GM21526 (cell line): ENCODE results near the gene GAL3ST1.
A peak's percentile ranks its signal among the peaks of the same experiment; 100 is the strongest.
"Not testable (repeated sequence)": the region's sequence is repeated elsewhere in the genome, so short reads cannot be mapped to it uniquely, and the experiment has no call there.

Experiments
- ATAC-seq: cut with Tn5 transposase; IDR thresholded peaks from one replicate; pipeline ENCODE4 v1.9.1; 2021; ENCODE audit warnings: moderate library complexity; ENCODE audit not compliant: unreplicated experiment, low FRiP score

GAL3ST1 gene

DNA sequence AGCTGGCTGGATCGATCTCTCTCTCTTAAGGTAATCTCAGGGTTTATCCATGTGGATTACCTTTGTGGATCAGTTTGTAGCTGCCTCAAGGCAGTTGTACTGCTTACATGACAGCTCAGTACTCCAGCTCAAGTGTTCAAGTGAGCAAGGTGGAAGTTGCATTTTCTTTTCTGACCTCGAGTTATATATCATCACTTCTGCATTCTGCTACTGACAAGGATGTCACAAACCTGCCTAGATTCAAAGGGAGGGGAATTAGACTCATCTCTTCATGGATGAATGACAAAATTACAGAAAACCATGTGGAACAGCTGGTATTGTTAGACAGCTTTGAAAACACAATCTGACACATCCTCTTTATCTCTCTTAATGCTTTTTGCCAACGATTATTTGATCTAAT is 26.5 kb upstream of the GAL3ST1 start:
- no peak for ATAC-seq

GRCh38 chr22:30598986-30599385 is 24.5 kb upstream of the GAL3ST1 start:
- ATAC-seq: no peak

DNA sequence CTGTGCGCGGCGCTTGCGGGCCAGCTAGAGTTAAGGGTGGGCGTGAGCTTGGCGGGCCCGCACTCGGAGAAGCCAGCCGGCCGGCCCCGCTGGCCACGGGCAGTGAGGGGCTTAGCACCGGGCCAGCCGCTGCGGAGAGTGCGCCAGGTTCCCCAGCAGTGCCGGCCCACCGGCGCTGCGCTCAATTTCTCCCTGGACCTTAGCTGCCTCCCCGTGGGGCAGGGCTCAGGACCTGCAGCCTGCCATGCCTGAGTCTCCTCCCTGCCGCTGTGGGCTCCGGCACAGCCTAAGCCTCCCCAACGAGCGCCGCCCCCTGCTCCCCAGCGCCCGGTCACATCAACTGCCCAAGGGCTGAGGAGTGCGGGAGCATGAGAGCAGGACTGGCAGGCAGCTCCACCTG is 22.4 kb upstream of the GAL3ST1 start:
- ATAC-seq: no peak

GRCh38 chr22:30596199-30596598 is 21.7 kb upstream of the GAL3ST1 start:
- ATAC-seq: no peak

- ATAC-seq: not testable (repeated sequence)
These were observed 17.9 kb upstream of the GAL3ST1 start for GRCh38 chr22:30592360-30592713.

DNA sequence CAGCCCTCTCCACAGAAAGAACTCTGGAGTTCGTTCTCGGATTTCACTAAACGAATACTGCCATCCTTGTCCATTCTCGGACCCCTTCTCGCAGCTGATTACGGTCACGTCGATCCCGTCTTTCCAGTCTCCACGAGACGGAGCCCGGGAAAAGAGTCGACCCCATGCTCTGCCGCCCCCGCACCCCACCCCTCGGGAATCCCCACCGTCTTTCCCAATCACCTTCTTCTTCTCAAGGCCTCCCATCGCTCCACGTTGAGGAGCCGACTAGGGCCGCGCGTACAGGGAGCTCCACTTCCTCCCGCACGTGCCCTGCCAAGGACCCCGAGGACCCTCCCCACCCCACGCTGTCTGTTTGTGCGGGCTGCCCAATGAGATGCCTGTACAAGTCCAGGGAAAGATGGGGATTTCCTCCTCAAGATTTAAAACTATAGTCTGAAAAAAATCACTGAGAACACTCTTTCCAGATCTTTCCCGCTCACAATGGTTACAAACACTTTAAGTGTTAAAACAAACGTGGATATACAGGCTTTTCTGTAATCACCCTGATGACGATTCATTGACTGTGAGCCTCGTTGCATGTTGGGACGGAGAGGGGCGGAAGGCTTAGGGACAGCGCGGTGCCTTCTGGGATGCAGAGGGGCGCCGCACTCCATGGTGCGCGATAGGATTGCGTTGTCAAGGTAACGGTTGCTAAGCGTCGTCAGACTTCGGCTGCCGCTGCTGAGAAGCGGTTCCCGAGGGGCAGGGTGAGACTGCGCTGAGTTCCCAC is 17.3 kb upstream of the GAL3ST1 start, which contains the start of gene PES1:
Gene PES1, minus strand, starts transcription at position 323 of the 772 bp plus-strand sequence. Its CDS starts 77 bp downstream, at position 246.
- ATAC-seq: peak; percentile 96

DNA sequence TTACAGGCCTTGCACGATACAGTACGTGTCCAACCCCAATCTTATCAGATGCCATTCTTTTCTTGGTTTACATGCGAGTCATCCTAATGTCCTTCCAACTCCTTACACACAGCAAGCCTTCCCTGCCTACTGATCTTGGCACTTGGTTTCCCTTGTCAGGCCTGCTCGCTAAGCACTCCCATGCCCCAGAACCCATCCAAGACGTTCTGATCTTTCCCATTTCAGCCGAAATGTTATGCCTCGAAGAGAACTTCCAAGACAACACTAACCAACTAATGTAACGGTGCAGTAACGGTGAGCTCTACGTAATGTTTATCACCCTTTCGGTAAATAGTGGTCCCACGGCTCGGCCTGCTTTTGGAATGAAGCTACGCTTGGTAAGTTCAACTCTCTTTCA is 16.7 kb upstream of the GAL3ST1 start:
- ATAC-seq: no peak

DNA sequence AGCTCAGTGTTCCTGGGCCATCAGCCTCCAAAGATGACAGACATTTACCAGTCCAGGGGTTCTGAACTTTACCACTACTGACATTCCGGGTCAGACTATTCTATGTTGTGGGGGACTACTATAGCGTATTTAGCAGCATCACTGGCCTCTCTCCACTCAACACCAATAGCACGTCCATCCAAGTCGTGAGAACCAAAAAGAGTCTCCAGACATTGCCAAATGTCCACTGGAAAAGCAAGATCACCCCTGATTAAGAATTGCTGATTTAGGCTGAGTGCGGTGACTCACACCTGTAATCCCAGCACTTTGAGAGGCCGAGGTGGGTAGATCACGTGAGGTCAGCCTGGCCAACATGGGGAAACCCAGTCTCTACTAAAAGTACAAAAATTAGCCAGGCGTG is 11.9 kb upstream of the GAL3ST1 start:
- no peak for ATAC-seq

DNA sequence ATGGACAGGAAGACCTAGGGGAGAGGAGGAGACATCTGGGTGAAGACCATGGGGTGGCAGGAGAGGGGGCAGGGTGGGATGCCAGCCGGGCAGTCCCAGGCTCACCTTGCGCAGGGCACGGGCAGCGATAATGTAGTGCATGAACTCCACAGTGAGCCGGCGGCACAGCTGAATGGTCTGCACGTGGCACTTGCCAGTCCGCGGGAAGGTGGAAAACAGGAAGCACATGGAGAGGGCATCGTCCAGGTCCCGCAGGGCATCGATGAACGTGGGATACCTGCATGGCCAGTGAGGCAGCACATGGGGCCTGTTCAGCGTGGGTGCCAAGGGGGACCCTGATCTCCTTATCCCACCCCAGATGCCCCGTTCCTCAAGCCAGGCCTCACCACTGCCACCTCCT is 10.0 kb upstream of the GAL3ST1 start:
- no peak for ATAC-seq

- ATAC-seq: no peak
These were observed 8.5 kb upstream of the GAL3ST1 start for GRCh38 chr22:30582788-30583545.

DNA sequence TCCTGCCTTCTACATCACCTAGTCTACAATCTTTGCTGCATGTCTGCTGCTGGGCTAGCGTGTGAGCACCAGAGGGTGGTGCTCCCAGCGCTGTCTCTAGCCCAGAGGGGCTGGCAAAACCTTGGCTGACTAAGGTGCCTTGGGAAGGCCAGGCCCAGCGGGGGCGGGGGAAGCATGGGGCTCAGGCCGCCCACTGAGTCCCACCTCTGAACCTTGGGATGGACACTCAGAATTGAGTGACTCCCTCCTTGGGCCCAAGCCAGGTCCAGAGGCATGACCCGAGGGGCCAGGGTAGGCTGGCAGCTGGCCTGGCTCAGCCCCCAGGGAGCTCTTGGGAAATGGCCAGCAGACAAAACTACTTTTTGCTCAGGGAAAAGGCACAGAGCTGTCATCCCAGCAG is 7.6 kb upstream of the GAL3ST1 start:
- ATAC-seq: no peak

GRCh38 chr22:30580896-30581295 is 6.4 kb upstream of the GAL3ST1 start:
- no peak for ATAC-seq

GRCh38 chr22:30578481-30578880 is 4.0 kb upstream of the GAL3ST1 start:
- no peak for ATAC-seq

- no peak for ATAC-seq
These were observed 1.4 kb upstream of the GAL3ST1 start for GRCh38 chr22:30575859-30576258.

- no peak for ATAC-seq
These were observed 669 bp upstream of the GAL3ST1 start for GRCh38 chr22:30574997-30575671.

- no peak for ATAC-seq
These were observed 821 bp downstream of the GAL3ST1 start for GRCh38 chr22:30573594-30574094.

- no peak for ATAC-seq
These were observed 1.4 kb downstream of the GAL3ST1 start for GRCh38 chr22:30572840-30573593.

- no peak for ATAC-seq
These were observed 2.3 kb downstream of the GAL3ST1 start for GRCh38 chr22:30572210-30572609.

GRCh38 chr22:30569674-30570202 is 4.7 kb downstream of the GAL3ST1 start:
- ATAC-seq: no peak

DNA sequence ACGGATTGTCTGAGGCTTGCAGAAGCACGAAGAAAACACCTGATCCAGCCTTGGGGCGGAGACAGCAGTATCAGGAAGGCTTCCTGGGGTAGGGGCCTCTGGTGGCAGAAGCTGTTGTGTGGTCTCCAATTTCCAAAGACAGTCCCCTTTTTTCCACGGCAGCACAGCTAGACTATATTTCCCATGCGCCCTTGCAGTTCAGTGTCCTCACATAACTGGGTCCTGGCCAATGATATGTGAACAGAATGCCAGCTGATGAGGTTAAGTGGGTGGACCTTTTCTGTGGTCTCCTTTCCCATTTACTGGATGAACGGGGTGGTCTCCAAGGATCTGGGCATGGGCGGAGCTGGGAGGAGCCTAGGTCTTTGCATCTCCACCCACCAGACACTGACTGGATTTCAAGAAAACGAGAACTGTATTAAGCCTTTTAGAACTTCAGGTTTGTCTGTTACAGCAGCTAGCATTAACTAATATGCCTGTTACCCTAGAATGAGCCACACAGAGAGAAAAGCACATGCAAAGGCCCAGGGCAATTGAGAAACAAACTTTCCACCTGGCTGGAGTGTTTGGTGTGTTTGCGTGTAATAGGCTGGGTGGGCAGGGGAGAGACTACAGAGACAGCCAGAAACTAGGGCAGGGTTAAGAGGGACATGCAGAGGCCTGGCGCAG is 6.2 kb downstream of the GAL3ST1 start:
- no peak for ATAC-seq
